Measurements from ENCODE around the gene KCNC1.

The KCNC1 gene

DNA sequence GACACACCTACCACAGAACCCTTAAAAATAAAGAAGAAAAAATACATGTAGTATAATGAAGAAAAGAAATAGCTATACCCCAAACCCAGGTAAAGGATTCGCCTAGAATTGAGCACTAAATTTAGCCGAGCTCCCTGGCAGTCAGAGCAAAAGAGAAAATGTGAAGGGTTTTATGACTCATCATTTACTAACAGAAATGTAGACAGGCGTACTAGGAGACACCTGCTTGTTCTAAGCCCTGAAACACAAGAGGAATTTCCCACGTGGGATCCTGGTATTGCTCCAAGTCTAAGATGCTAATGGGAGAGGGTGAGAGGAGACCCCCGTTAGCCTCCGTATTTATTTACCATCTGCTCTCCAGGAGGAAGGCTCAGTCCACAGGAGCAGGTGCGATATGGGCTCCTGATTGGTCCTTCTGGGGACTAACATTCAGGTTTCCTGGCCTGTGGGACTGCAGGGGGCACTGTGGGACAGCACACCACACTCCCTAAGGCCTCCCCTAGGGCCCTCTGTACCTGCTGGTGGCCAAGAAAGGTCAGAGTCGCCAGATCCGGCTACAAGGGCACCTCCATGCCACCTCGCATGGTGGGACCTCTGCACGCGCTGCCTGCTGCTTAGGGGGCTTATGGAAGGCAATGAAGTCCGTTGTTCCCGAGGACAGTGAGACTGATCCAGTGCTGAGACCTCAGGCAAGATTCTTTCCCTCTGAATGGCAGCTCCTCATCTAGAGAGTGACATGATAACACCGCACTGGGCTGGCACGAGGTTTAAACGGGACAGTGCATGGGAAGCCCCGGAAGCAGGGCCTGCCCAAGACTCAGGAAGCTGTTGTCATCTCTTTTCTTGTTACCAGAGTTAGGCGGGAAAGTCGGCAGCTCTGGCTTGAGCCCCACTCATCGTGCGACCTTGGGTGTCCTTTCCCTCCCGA, 25.8 kb downstream of the KCNC1 start:
- peak in 1 of 2 donors; percentile 23 for DNase-seq

DNA sequence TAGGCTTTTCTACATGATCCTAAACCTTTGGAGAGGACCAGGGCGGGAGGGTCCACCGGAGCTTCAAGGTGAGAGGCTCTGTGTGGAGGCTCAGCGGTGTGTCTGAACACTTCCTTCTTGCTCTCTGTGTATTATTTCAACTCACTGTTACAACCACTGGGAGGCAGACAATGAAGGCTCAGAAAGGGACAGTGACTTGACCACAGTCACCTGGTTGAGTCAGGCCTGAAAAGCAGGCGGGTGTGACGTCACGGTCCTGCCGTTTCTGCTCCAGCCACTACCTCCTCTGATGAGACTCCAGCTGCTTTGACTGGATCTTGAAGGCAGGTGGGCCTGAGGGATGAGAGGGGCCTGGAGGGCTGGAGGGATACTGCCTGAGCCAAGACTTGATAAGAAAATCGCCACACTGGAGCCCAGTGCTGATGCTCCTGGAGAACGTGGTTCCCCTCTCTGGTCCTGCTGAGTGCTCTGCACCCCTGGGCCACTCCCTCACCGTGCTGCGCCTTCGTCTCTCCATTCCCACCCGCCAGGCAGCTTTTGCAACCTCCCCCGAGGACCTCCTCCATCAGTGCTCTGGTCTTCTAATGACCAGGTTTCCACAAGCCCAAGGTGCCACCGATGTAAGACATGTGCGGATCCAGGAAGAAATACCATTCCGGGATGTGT, 27.9 kb downstream of the KCNC1 start:
- no peak for DNase-seq

DNA sequence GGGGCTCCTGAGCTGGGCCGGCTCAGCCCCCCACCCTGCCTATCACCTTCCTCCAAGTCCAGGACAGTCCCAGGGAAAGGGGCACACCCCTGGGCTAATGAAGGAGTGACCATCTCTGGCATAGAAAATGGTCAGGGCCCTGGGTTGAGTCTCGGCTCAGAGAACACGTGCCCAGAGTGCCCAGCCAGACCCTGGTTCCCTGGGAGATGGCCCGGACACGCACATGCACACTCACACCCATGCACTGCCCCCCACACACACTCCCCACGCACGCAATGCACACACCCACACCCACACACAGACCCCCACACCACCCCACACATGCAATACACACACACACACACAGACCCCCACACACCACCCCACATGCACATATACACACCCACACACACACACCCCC, 28.7 kb downstream of the KCNC1 start:
- no peak for DNase-seq

DNA sequence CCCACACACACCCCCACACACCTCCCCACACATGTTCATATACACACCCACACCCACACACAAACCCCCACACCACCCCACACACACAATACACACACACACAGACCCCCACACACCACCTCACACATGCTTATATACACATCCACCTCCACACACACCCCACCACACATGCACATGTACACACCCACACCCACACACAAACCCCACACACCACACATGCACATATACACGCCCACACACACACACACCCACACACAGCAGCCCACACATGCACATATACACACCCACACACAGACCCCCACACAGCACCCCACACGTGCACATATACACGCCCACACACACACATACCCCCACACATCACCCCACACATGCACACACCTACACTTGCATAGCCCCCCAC, 29.1 kb downstream of the KCNC1 start:
- DNase-seq: no peak

DNA sequence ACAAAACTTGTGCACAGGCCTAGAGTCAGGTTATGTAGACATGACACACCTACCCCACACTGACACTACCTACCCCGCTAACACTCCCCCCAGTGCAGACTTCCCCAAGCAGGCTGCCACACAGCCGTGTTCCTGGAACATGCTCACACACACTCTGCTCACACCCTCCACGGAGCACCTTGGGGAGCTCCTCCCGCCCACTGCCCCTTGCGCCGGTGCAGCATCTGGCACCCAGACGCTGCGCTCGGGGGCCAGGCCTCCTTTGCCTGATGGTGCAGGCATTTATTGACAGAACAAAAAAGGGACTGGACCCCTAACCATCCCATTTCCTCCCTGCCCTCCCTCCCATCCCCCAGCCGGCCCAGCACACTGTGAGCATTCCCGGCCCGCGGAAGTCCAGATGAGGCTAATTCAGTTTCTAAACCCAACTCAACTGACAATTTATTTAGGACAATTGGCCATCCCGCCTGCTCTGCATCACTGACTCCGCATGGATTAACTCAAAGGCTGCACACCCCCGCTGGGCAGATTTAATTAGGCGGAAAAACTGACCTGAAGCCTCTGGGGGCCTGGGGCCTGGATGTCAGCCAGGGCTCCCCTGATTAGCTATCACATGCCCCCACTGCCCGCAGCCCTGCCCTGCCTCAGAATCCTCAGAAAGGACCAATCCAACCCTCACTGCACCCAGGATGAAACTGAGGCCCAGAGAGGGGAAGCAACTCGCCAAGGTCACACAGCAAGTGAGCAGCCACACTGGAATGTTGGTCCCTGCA, 30.1 kb downstream of the KCNC1 start:
- DNase-seq: no peak

DNA sequence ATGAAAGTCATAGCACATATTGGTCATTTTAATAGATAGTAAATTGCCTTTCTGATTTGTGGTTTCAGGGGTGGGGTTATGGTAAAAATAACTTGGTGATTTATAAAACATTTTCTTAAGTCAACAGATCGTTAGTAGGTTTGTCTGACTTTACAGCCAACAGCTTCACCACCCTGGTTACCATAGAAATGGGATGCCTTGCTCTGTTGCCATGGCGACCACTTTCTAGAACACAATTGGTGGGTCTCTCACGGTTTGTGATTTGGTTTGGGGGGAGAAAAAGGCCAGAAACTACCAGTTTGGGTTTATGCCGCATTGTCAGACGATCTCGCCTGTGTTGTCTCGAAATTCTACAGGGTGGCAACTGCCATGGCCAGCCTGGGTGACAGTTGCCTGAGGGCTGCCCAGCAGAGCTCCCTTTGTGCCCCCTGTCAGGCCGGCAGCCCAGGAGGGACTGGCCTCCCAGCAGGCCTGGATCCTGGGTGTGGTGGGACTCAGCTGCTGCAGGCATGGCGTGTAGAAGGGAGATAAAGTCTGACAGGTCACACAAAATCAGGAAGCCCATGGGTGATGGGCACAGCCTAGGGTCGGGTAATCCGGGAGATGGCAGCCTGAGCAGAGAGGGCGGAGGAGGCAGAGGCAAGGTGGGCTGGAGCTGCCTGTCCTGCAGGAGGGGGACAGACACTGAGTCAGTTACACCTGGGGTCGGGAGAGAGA, 30.9 kb downstream of the KCNC1 start:
- DNase-seq: no peak

DNA sequence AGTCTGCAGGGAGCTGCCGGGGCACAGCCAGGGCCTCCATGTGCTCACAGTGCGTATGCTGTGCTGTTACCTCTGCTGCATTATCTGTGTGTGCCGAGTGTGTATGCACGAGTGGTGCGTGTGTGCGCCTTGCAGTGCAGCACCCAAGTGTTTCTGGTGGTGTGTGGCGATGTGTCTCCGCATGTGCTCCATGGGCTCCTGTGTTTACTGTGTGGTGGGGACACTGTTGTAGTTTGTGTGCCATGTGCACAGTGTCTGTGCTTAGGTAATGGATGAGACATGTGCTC, 31.4 kb downstream of the KCNC1 start:
- no peak for DNase-seq

DNA sequence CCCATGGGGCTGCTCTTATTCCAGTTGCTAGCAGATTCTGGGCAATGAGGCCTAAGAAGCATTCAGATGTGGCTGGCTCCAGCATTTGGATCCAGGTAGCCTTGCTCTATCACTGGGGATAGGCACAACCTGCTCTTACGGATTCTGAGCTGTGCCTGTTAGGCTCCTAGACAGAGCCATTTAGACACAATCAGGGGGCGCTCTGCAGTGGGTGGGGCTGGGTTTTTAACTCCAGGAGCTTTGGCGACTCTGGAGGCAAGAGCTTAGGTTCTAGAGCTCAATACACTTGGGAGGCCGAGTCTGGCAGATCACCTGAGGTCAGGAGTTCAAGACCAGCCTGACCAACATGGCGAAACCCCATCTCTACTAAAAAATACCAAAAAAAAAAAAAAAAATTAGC, 32.0 kb downstream of the KCNC1 start:
- DNase-seq: no peak

DNA sequence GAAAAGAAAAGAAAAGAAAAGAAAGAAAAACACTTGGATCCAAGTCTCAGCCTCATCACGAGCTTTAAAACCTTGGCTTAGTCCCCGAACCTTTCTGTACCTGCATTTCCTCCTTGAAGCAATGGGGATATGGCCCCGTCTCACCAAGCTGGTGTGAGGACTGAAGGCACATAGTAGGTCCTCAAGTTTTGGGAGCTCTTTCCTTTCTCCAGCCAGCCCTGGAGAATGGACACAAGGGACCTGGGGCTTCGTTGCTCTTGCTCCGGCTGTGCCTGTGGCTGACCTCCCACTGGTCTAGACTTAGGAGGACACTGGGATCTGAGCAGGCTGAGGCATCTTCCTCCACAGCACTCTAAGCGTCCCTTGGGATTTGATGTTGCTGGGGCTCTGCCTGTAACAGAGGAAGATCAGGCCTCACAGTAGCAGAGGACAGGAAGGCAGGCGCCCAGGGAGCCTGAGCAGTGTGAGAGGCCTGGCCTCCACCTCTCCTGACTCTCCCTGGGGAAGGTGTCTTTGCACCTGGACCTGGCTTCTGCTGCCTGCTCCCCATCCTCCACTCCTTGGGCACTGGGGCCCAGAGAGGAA, 32.8 kb downstream of the KCNC1 start:
- no peak for DNase-seq

DNA sequence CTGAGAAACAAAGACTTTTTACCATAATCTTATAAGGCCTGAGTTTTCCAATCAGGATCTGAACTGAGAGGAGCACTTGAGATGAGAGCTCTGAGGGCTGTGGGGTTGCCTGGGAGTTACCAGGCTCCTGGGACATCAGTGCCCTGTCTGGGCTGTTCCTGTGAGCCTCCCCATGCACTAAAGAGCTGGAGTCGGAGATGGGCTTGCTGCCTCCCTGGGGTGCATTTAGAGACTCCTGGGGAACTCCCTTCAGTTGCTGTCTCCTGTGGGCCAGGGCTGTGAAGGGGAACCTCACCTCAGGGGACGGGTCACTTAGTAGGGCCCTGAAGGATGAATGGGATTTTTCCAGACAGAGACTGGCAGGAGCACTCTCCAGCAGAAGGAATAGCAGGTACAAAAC, 33.3 kb downstream of the KCNC1 start:
- no peak for DNase-seq

DNA sequence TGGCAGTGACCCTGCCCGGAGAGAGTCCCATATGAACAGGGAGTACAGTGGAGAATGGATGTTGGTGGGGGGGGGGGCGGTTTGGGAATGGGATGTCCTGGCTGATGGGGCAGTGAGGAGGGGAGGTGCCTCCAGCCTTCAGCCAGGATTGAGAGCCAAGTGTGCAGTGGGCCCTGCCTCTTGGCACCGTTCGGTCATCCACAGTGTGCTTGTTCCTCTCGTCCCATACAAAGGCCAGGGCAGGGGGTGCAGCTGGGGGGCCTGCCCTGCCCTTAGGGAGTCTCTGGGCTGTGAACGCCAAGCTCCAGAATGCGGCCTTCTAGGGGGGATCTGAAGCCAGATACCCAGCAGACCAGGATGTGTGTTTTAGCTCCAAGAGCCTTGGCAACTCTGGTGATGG, 34.0 kb downstream of the KCNC1 start:
- DNase-seq: no peak

DNA sequence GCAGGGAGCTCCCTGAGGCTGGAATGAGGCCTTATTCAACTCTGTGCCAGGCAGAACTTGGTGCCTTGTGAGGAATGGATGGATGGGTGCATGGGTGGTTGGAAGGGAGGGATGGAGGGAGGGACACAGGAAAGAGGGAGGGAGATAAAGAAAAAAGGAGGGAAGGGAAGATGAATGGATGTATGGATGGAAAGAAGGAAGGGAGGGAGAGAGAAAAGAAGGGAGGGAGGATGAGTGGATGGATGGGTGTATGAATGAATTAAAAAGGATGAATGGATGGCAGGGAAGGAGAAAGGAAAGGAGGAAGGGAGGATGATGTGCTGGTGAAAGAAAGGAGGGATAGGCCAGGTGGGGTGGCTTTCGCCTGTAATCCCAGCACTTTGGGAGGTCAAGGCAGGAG, 34.6 kb downstream of the KCNC1 start:
- no peak for DNase-seq

DNA sequence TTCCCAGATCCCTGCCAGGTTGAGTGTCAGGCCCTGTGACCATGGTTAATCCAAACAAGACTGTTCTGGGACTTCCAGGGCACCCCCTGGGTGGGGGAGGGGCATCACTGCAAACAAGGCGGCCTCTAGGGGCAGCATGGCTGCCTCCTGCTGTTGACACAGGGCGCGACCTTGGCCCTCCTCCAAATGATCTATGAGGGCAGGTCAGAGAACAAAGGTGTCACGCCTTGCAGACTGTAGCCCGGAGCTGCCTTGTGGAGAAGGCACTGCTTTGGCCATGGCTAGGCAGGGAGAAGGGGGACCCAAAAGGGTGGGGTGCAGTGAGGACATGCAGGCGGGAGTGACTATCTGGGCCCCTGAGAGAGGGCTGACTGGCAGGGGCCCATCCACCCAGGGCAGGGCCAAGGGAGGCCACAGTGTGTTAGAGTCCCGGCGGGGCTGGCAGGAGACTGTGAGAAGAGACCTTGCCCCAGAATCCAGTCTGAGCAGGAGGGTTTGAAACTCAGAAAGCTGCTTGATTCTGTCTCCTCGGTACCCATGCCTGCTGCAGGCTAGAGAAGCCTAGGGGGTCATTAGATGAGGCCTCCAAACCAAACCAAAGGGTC, 35.6 kb downstream of the KCNC1 start:
- no peak for DNase-seq

DNA sequence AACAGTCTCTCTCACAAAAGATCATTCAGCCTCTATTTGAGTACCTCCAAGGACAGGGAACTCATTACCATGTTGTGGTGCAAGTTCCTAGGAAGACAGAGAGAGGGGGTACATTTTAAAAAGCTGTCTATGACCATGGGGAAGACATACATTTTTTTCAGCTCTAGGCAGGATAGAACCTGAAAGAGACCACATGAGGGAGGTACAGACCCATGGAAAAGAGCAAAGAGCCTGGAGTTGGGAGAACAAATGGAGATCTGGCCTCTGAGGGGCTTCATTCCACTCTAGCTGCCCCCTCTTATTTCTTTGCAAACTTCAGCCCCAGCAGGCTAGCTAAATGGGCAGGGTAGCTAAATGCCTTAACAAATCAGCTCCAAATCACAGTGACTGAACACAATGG, 36.3 kb downstream of the KCNC1 start:
- DNase-seq: no peak

DNA sequence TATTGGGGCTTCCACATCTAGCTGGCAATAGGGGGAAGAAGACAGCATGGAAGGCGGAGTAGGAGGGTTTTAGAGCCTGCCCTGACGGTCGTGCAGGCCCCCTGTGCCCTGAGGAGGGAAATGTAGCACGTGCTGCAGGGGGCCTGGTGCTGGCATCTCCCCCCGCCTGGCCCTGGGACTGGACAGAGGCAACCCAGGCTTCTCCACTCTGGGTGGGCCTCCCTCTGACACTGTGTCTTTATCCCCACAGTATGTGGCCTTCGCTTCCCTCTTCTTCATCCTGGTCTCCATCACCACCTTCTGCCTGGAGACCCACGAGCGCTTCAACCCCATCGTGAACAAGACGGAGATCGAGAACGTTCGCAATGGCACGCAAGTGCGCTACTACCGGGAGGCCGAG, 36.8 kb downstream of the KCNC1 start:
- no peak for DNase-seq

DNA sequence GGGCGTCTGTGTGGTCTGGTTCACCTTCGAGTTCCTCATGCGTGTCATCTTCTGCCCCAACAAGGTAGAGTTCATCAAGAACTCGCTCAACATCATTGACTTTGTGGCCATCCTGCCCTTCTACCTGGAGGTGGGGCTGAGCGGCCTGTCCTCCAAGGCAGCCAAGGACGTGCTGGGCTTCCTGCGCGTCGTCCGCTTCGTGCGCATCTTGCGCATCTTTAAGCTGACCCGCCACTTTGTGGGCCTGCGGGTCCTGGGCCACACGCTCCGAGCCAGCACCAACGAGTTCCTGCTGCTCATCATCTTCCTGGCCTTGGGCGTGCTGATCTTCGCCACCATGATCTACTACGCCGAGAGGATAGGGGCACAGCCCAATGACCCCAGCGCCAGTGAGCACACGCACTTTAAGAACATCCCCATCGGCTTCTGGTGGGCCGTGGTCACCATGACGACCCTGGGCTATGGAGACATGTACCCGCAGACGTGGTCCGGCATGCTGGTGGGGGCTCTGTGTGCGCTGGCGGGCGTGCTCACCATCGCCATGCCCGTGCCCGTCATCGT, 37.3 kb downstream of the KCNC1 start:
- no peak for DNase-seq

DNA sequence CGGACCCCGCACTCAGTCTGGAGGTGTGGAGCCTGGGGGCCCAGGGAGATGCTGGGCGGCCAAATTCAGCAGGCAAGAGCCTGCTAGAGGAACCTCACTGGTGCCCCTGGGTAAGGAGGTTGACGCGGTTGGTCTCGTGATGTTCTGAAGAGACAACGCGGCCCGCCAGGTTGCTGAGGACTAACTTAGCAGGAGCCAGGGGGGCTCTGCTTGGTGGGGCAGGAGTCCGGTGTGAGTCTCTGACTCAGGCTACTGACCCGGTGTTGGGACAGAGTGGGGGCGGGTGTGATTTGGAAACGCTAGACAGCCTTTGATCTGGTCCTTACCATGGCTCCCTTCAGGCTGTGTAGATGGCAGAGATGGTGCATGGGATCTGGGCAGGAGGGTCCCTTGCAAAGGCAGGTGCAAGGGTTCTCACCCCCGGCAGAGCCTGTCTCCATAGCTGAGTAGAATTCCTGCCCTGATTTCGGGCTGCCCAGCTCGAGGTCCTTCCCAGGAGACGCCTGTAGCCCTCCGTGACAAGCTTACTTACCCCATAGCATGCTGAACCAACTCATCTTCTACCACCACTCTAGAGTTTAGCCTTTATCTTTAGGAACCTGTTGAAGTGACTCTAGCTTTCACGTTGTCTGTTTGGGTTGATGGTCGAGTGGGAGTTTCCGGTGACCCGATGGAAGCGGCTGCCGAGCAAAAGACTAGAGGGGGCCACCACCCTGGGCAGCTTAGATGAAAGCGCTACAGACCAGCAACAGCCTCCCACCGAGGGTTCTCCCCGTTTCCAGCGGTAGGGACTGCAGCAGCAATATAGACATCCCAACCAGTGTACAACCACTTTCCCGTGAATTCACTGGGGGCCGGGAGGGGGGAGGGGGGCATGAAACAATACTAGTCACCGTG, 38.4 kb downstream of the KCNC1 start:
- no peak for DNase-seq

DNA sequence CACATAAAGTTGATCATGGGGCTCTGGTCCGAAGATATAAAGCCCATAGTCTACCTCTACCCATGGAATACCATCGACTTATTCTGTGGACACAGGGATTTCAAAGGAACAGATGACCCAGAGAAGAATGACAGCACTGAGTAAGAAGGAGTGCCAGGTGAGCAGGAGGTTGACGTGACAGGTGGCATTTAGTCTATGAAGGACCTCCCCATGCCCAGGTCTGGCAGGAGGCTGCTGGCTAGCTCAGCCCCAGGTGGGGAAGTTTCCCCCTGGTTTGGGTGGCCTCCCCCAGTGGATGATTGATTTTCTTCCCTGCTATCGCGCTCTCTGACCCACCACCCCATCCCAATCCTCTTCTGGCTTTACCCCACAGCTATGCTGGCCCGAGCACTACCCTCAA, 39.1 kb downstream of the KCNC1 start:
- no peak for DNase-seq

DNA sequence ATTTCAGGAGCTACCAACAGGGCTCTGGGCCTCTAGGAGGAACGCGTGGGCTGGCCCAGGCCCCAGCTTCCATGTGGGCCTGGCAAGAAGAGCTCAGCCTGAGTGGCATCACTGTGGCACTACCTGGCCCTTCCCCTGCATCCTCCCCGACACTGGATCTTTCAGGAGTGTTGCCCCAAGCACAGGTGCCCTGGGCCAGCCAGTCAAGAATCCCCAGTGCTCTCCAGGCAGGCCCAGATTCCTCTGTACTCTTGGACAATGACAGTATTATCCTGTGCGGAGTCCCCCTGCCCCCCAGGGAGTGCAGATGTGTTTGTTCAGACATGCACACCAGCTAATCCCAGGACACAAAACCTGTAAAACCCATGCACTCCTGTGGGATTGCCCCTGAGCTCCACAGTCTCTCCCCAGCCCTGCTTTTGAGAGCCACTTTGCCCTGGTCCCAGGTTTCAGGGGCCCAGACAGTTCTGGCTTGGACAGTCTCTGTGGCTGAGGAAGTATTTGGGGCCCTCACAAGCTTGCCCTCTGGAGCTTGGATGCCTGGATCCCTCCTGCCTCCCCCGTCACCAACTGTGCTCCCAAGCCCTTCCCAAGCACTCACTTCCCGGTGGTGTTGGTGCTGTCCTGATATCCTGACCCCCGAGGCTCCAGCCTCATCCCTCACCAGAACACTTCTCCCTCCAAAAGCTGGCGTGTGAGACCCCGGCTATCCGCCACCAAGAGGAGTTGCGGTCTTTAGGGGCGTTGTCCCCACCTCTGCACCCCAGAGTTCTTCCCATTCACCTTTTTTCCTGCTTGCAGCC, 39.9 kb downstream of the KCNC1 start:
- no peak for DNase-seq

DNA sequence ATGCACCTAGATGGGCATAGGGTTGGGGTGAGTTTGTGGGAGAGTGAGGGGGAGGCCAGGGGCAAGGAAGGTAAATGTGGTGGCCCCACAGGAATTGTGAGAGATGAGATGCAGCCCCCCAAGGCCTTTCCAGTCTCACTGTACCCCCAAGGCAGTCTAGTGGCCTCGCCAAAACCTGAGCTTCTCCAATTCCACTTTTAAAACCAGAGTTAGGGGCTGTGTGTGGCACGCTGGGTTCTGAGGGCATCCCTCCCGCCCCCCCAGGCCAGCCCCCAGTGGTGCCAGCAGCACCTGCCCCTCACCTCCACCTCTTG, 40.4 kb downstream of the KCNC1 start:
- DNase-seq: no peak

Data from hippocampal formation (tissue), 2 donors.